Measurements from ENCODE around the gene DPP8. TPM values are rescaled to one million over a fixed set of nuclear protein-coding genes. Genes with fewer than 3 reads are reported as not detected.

The DPP8 gene
- total and polyA plus RNA-seq, 10 of the 15 experiments (the other 5 are each of a cell fraction or from before 2014, with no cell fraction given) = 12.0 to 30.6 (median 24.3) TPM

GRCh38 chr15:65410972-65411371 lies 106.5 kb downstream of the DPP8 start:
- POLR2A ChIA-PET = interaction anchor here (3.5 kb wide), 1 partner anchor 10 kb away, joined by 14 read pairs; the partner anchor contains the start of gene IGDCC4
- H3K4me1 ChIP-seq (ENCODE audit: control insufficient read depth, insufficient read depth, low read length) = peaks cover 24% of the 10 kb centered on the region
- H3K4me2 ChIP-seq (ENCODE audit: control insufficient read depth, insufficient read depth) = no peak overlapping the region
- in situ Hi-C loops (cut with MboI) (no loop called here), intact Hi-C loops (cut with micrococcal nuclease; ENCODE audit: unreplicated experiment) (no loop called here)
- no peaks in the 10 kb centered on the region for H3K27me3 ChIP-seq (replicated peaks in 1 of 2; ENCODE audit: control insufficient read depth in 2 of 2, insufficient read depth in 2 of 2, low read length in 1 of 2)
- H3K9me3 ChIP-seq (replicated peaks; ENCODE audit: control insufficient read depth, insufficient read depth, low read length) = no peaks in the 10 kb centered on the region
- RAD21 ChIA-PET (ENCODE audit: unreplicated experiment) = no interaction called here
- H3K79me2 ChIP-seq (ENCODE audit: control insufficient read depth, insufficient read depth, low read length) = no peaks in the 10 kb centered on the region
- no peaks in the 10 kb centered on the region for H4K20me1 ChIP-seq (ENCODE audit: control insufficient read depth, insufficient read depth)
- H2AFZ ChIP-seq (ENCODE audit: control insufficient read depth, low read depth, low read length) = no peak overlapping the region
- BruUV-seq (replicated peaks) = TSS peak; percentile 75
- FAIRE-seq (no peak), DNase-seq (ENCODE audit: low read depth, low spot score) (no peak), ATAC-seq (peak; percentile 16)
- TF ChIP-seq RUNX3 (IDR thresholded peaks at IDR 0.05; ENCODE audit: low read length) (no peak), TCF3 (IDR thresholded peaks at IDR 0.05; ENCODE audit: borderline replicate concordance, insufficient read depth, low read depth, low read length) (no peak), NR2C1 (IDR thresholded peaks at IDR 0.05) (no peak), BCL3 (IDR thresholded peaks at IDR 0.05; ENCODE audit: borderline replicate concordance, insufficient read depth, low read depth, low read length, poor library complexity, severe bottlenecking) (no peak), POLR2A (IDR thresholded peaks at IDR 0.05; ENCODE audit: low read depth, low read length) (no peak), EP300 (IDR thresholded peaks at IDR 0.05; ENCODE audit: borderline replicate concordance in 1 of 2, control insufficient read depth in 1 of 2, low read depth in 2 of 2, low read length in 2 of 2) (no peak), KAT2A (conservative IDR thresholded peaks at IDR 0.05; ENCODE audit: control insufficient read depth, low read depth, low read length) (no peak), CEBPB (IDR thresholded peaks at IDR 0.05; ENCODE audit: borderline replicate concordance in 1 of 2, low read depth in 2 of 2, low read length in 2 of 2) (no peak), POLR2AphosphoS5 (IDR thresholded peaks at IDR 0.05; ENCODE audit: low read length) (no peak), NBN (IDR thresholded peaks at IDR 0.05) (no peak), CTCF (IDR thresholded peaks at IDR 0.05 in 2 of 3, conservative IDR thresholded peaks at IDR 0.05 in 1 of 3; ENCODE audit: control insufficient read depth in 2 of 3, extremely low read depth in 1 of 3, insufficient read depth in 1 of 3, low read depth in 3 of 3, low read length in 3 of 3) (no peak), ZSCAN29 (IDR thresholded peaks at IDR 0.05) (no peak), SREBF1 (IDR thresholded peaks at IDR 0.05; ENCODE audit: low read length) (no peak)
- TF ChIP-seq, protein P1, sequence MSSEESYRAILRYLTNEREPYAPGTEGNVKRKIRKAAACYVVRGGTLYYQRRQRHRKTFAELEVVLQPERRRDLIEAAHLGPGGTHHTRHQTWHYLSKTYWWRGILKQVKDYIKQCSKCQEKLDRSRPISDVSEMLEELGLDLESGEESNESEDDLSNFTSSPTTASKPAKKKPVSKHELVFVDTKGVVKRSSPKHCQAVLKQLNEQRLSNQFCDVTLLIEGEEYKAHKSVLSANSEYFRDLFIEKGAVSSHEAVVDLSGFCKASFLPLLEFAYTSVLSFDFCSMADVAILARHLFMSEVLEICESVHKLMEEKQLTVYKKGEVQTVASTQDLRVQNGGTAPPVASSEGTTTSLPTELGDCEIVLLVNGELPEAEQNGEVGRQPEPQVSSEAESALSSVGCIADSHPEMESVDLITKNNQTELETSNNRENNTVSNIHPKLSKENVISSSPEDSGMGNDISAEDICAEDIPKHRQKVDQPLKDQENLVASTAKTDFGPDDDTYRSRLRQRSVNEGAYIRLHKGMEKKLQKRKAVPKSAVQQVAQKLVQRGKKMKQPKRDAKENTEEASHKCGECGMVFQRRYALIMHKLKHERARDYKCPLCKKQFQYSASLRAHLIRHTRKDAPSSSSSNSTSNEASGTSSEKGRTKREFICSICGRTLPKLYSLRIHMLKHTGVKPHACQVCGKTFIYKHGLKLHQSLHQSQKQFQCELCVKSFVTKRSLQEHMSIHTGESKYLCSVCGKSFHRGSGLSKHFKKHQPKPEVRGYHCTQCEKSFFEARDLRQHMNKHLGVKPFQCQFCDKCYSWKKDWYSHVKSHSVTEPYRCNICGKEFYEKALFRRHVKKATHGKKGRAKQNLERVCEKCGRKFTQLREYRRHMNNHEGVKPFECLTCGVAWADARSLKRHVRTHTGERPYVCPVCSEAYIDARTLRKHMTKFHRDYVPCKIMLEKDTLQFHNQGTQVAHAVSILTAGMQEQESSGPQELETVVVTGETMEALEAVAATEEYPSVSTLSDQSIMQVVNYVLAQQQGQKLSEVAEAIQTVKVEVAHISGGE (CRISPR knock-in tag; IDR thresholded peaks at IDR 0.05) = no peak
- no peak overlapping the region for H3K9ac ChIP-seq (ENCODE audit: control insufficient read depth, insufficient read depth, low read length)
- H3K36me3 ChIP-seq (ENCODE audit: control insufficient read depth in 2 of 2, insufficient read depth in 2 of 2, low read length in 1 of 2) = no peaks in the 10 kb centered on the region
- WGBS (ENCODE audit: insufficient coverage, insufficient replicate concordance, low lambda C conversion rate, missing lambda C conversion rate) = 50% methylated on average over 10 of the region's 10 CpGs
- no peak overlapping the region for H3K4me3 ChIP-seq
- SMC1A ChIA-PET (ENCODE audit: uncharacterized antibody, unreplicated experiment) = interaction anchor here (5.4 kb wide), 1 partner anchor 10 kb away, joined by 38 read pairs; the partner anchor contains the start of gene IGDCC4
- CTCF ChIA-PET = interaction anchor here (1.0 to 1.3 kb wide), 2 partner anchors 12 to 16 kb away, joined by 3 to 5 read pairs; no protein-coding TSS in a partner anchor
- no peak overlapping the region for H3K27ac ChIP-seq (ENCODE audit: control insufficient read depth, insufficient read depth)
